GM12872 (cell line): ENCODE measurements around the gene BMPER.

Source experiments
- TF ChIP-seq, protein P1 (sequence below): IDR thresholded peaks from 3 replicates; pipeline ENCODE4 v1.5.1; 2011; ENCODE audit warnings: low read depth, mild to moderate bottlenecking, low read length, moderate library complexity; ENCODE audit not compliant: insufficient read depth

BMPER gene

GRCh38 chr7:34044306-34044643 is 138.9 kb downstream of the BMPER start:
- TF ChIP-seq, protein P1, sequence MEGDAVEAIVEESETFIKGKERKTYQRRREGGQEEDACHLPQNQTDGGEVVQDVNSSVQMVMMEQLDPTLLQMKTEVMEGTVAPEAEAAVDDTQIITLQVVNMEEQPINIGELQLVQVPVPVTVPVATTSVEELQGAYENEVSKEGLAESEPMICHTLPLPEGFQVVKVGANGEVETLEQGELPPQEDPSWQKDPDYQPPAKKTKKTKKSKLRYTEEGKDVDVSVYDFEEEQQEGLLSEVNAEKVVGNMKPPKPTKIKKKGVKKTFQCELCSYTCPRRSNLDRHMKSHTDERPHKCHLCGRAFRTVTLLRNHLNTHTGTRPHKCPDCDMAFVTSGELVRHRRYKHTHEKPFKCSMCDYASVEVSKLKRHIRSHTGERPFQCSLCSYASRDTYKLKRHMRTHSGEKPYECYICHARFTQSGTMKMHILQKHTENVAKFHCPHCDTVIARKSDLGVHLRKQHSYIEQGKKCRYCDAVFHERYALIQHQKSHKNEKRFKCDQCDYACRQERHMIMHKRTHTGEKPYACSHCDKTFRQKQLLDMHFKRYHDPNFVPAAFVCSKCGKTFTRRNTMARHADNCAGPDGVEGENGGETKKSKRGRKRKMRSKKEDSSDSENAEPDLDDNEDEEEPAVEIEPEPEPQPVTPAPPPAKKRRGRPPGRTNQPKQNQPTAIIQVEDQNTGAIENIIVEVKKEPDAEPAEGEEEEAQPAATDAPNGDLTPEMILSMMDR: no peak

GRCh38 chr7:34044734-34045353 is 139.5 kb downstream of the BMPER start:
- TF ChIP-seq, protein P1: no peak

- TF ChIP-seq, protein P1: no peak
Observed at GRCh38 chr7:34048445-34048844, 143.1 kb downstream of the BMPER start.

GRCh38 chr7:34054075-34054474 is 148.7 kb downstream of the BMPER start:
- TF ChIP-seq, protein P1: no peak

- TF ChIP-seq, protein P1: no peak
Observed at GRCh38 chr7:34057136-34057535, 151.8 kb downstream of the BMPER start.

- TF ChIP-seq, protein P1: no peak
Observed at GRCh38 chr7:34057956-34058355, 152.6 kb downstream of the BMPER start.

- TF ChIP-seq, protein P1: no peak
Observed at GRCh38 chr7:34058801-34059135, 153.4 kb downstream of the BMPER start.
